IMR-90 (cell line): ENCODE measurements around the gene ZNF594. TPM values are rescaled to one million over a fixed set of nuclear protein-coding genes. Genes with fewer than 3 reads are reported as not detected.

Experiments
- ATAC-seq: fragments of 200-7000 bp; cut with Tn5 transposase; 2 replicates; pipeline ENCODE4 v1.9.1; 2020; ENCODE audit warnings: low read depth, mild to moderate bottlenecking, moderate library complexity
- BruUV-seq: library from RNA; stranded (reverse); fragments of 400-500 nt; replicated peaks from 2 replicates; lab custom pipeline; 2021; lab: Mats Ljungman, UMichigan
- CTCF ChIA-PET: fragments of 300-600 bp; formaldehyde crosslinking; extraction: SDS; loops from one replicate; lab custom pipeline; 2021; ENCODE audit warnings: antibody characterized with exemption; lab: Yijun Ruan, JAX
- POLR2A ChIA-PET: fragments of 300-600 bp; sonication (Branson Sonifier 250); formaldehyde crosslinking; loops from one replicate; lab custom pipeline; 2022; ENCODE audit warnings: antibody characterized with exemption; ENCODE audit not compliant: unreplicated experiment; lab: Charles Lee
- DNase-seq: peaks from one replicate; pipeline ENCODE4 v3.0.0; 2013
- H2AFZ ChIP-seq: replicated peaks from 2 replicates; pipeline ENCODE3; 2013; ENCODE audit warnings: low read length, mild to moderate bottlenecking; ENCODE audit not compliant: poor library complexity
- H2AK5ac ChIP-seq: 2 replicates; pipeline ENCODE4 v1.6.1; 2013; ENCODE audit warnings: low read depth, low read length, inconsistent platforms
- H2AK9ac ChIP-seq: replicated peaks from 2 replicates; pipeline ENCODE3; 2013; ENCODE audit warnings: mild to moderate bottlenecking, low read depth, low read length, moderate library complexity; ENCODE audit not compliant: poor library complexity
- H2BK120ac ChIP-seq: 2 replicates; pipeline ENCODE4 v1.6.1; 2013; ENCODE audit warnings: low read depth, low read length, inconsistent platforms
- H2BK15ac ChIP-seq: 3 replicates; pipeline ENCODE4 v1.6.1; 2013; ENCODE audit warnings: low read depth, low read length, inconsistent platforms
- H2BK20ac ChIP-seq: 2 replicates; pipeline ENCODE4 v1.6.1; 2013; ENCODE audit warnings: low read depth, mild to moderate bottlenecking, inconsistent platforms, low read length, moderate library complexity
- H2BK5ac ChIP-seq: 2 replicates; pipeline ENCODE4 v1.6.1; 2013; ENCODE audit warnings: mild to moderate bottlenecking, low read depth, low read length, inconsistent platforms; ENCODE audit not compliant: poor library complexity, severe bottlenecking
- H3K14ac ChIP-seq: replicated peaks from 2 replicates; pipeline ENCODE4 v1.6.1; 2013; ENCODE audit warnings: low read depth, low read length, inconsistent platforms
- H3K18ac ChIP-seq: 2 replicates; pipeline ENCODE4 v1.6.1; 2013; ENCODE audit warnings: low read depth, low read length, control low read depth
- H3K23ac ChIP-seq: 2 replicates; pipeline ENCODE4 v1.6.1; 2013; ENCODE audit warnings: low read depth, low read length, inconsistent platforms
- H3K27ac ChIP-seq: 2 replicates; pipeline ENCODE4 v1.5.1; 2013; ENCODE audit warnings: mild to moderate bottlenecking, control low read depth, low read length; ENCODE audit not compliant: insufficient read depth
- H3K27me3 ChIP-seq: 2 replicates; pipeline ENCODE4 v1.6.1; 2013; ENCODE audit warnings: low read length; ENCODE audit not compliant: control insufficient read depth, insufficient read depth
- H3K36me3 ChIP-seq: 2 replicates; pipeline ENCODE4 v1.6.1; 2013; ENCODE audit warnings: low read length, mixed read lengths; ENCODE audit not compliant: control insufficient read depth, insufficient read depth
- H3K4ac ChIP-seq: 2 replicates; pipeline ENCODE4 v1.6.1; 2013; ENCODE audit warnings: low read depth, low read length, inconsistent platforms
- H3K4me1 ChIP-seq: 2 replicates; pipeline ENCODE4 v1.6.1; 2013; ENCODE audit warnings: low read length, mixed read lengths; ENCODE audit not compliant: control insufficient read depth, insufficient read depth
- H3K4me2 ChIP-seq: 2 replicates; pipeline ENCODE4 v1.6.1; 2013; ENCODE audit warnings: low read depth, mild to moderate bottlenecking, control low read depth, low read length, moderate library complexity
- H3K4me3 ChIP-seq: 2 replicates; pipeline ENCODE4 v1.5.1; 2013; ENCODE audit warnings: low read depth, mild to moderate bottlenecking, control low read depth, low read length, moderate library complexity; ENCODE audit not compliant: insufficient read depth
- H3K56ac ChIP-seq: 2 replicates; pipeline ENCODE4 v1.6.1; 2013; ENCODE audit warnings: low read length, inconsistent platforms; ENCODE audit not compliant: insufficient read depth; ENCODE audit errors: extremely low read depth
- H3K79me1 ChIP-seq, 2 experiments: 2 replicates each; pipeline ENCODE4 v1.6.1; 2013; ENCODE audit warnings: low read length in 2 of 2, inconsistent platforms in 1 of 2, low read depth in 1 of 2
- H3K9ac ChIP-seq: 2 replicates; pipeline ENCODE4 v1.6.1; 2013; ENCODE audit warnings: low read depth, low read length, control low read depth
- H3K9me1 ChIP-seq: 2 replicates; pipeline ENCODE4 v1.6.1; 2013; ENCODE audit warnings: low read length, inconsistent platforms; ENCODE audit not compliant: insufficient read depth
- H3K9me3 ChIP-seq: 2 replicates; pipeline ENCODE4 v1.6.1; 2013; ENCODE audit warnings: low read length; ENCODE audit not compliant: control insufficient read depth, insufficient read depth
- H4K20me1 ChIP-seq: 2 replicates; pipeline ENCODE4 v1.6.1; 2013; ENCODE audit warnings: low read length, inconsistent platforms; ENCODE audit not compliant: insufficient read depth
- H4K5ac ChIP-seq: 2 replicates; pipeline ENCODE4 v1.6.1; 2013; ENCODE audit warnings: mild to moderate bottlenecking, low read depth, low read length, control low read depth
- H4K8ac ChIP-seq, 2 experiments: 2 replicates each; pipeline ENCODE4 v1.6.1; 2013; ENCODE audit warnings: low read depth in 2 of 2, low read length in 2 of 2, control low read depth in 1 of 2, inconsistent platforms in 1 of 2
- H4K91ac ChIP-seq: 2 replicates; pipeline ENCODE4 v1.6.1; 2013; ENCODE audit warnings: low read depth, low read length, inconsistent platforms; ENCODE audit not compliant: insufficient read depth
- CEBPB ChIP-seq: IDR thresholded peaks from 2 replicates; pipeline ENCODE4 v1.6.1; 2012; ENCODE audit warnings: low read depth, low read length, improper control_type of control experiment
- ELK1 ChIP-seq: fragments of 150-350 bp; IDR thresholded peaks from 2 replicates; pipeline ENCODE4 v1.6.1; 2016; ENCODE audit warnings: low read depth, mild to moderate bottlenecking, low read length, moderate library complexity, borderline replicate concordance
- MXI1 ChIP-seq: IDR thresholded peaks from 2 replicates; pipeline ENCODE4 v1.6.1; 2012; ENCODE audit warnings: low read depth, mild to moderate bottlenecking, low read length, moderate library complexity, borderline replicate concordance
- POLR2A ChIP-seq: IDR thresholded peaks from 2 replicates; pipeline ENCODE4 v1.6.1; 2012; ENCODE audit warnings: mild to moderate bottlenecking, low read depth, low read length
- RAD21 ChIP-seq: IDR thresholded peaks from 2 replicates; pipeline ENCODE4 v1.6.1; 2012; ENCODE audit warnings: low read length, improper control_type of control experiment
- RCOR1 ChIP-seq: IDR thresholded peaks from 2 replicates; pipeline ENCODE4 v1.6.1; 2012; ENCODE audit warnings: mild to moderate bottlenecking, low read length, improper control_type of control experiment; ENCODE audit not compliant: insufficient replicate concordance
- SMC3 ChIP-seq: fragments of 150-350 bp; IDR thresholded peaks from 2 replicates; pipeline ENCODE4 v1.6.1; 2016; ENCODE audit warnings: low read depth, mild to moderate bottlenecking, antibody characterized with exemption, low read length, moderate library complexity
- WGBS, 2 experiments: methylation state at CpG; one replicate each; pipeline versions ENCODE4 v1.1.5 to v1.1.7; 2013; ENCODE audit warnings: missing lambda C conversion rate in 2 of 2; ENCODE audit not compliant: insufficient read length in 1 of 2; ENCODE audit errors: extremely low coverage in 2 of 2; 5-methylcytosine and 5-hydroxymethylcytosine counted together
- dilution Hi-C: fragments of 300-500 bp; cut with HindIII; formaldehyde crosslinking; loops from one replicate; pipeline ENCODE4 v1.14.3; 2018; ENCODE audit warnings: low sequenced_read_pairs; ENCODE audit not compliant: unreplicated experiment
- in situ Hi-C: fragments of 300-500 bp; cut with MboI; formaldehyde crosslinking; loops from 3 replicates; pipeline ENCODE4 v1.14.3; 2019; ENCODE audit warnings: low sequenced_read_pairs, inconsistent platforms, mixed read lengths
- intact Hi-C: fragments of 100-400 bp; cut with micrococcal nuclease; formaldehyde crosslinking; loops from 2 replicates; pipeline ENCODE4 v1.10.0; 2022
- polyA plus RNA-seq, 3 experiments: library from polyadenylated mRNA; depleted of rRNA; stranded (reverse); fragments of >200 nt; gene quantifications; 2 replicates each; pipeline ENCODE4 v1.2.3, GENCODE V29; 2012; ENCODE audit warnings: low replicate concordance in 1 of 3
- total RNA-seq: library from RNA; depleted of rRNA; stranded (reverse); fragments of >200 nt; gene quantifications from 2 replicates; pipeline ENCODE4 v1.2.3, GENCODE V29; 2012

Gene ZNF594
- total and polyA plus RNA-seq, 2 of the 4 experiments (the other 2 are of a cell fraction): 2.5 to 7.2 TPM

GRCh38 chr17:5238333-5238732 is 46.7 kb upstream of the ZNF594 start:
- H3K9me1 ChIP-seq: no peaks in the 10 kb centered on the region

More at GRCh38 chr17:5238333-5238732, 46.7 kb upstream of the ZNF594 start:
- no peak overlapping the region for H4K5ac ChIP-seq
- H3K4me2 ChIP-seq: no peak overlapping the region
- H3K14ac ChIP-seq: no peak overlapping the region
- no peaks in the 10 kb centered on the region for H4K20me1 ChIP-seq
- H2BK15ac ChIP-seq: no peak overlapping the region
- H3K23ac ChIP-seq: no peak overlapping the region
- DNase-seq (no peak), ATAC-seq (no peak)
- TF ChIP-seq SMC3: no peak
- TF ChIP-seq MXI1: no peak
- no peak for TF ChIP-seq RAD21
- no peak for TF ChIP-seq RCOR1
- no peak for TF ChIP-seq ELK1
- no peak for TF ChIP-seq POLR2A
- no peak for TF ChIP-seq CEBPB
- no peak overlapping the region for H3K18ac ChIP-seq
- H3K27me3 ChIP-seq: peaks cover 2% of the 10 kb centered on the region; the same call in 1 of the 2 replicates
- no peak overlapping the region for H4K91ac ChIP-seq
- H4K8ac ChIP-seq: no peak overlapping the region
- POLR2A ChIA-PET: no interaction called here
- H3K27ac ChIP-seq: no peak overlapping the region
- H2AFZ ChIP-seq: no peak overlapping the region
- no peaks in the 10 kb centered on the region for H3K4me1 ChIP-seq
- H2BK120ac ChIP-seq: no peak overlapping the region
- CTCF ChIA-PET: no interaction called here
- H2AK9ac ChIP-seq: no peak overlapping the region
- dilution Hi-C loops: no loop called here
- in situ Hi-C loops: loop anchor here (25.0 kb wide), 1 partner anchor 1199 kb away; the partner anchor contains the start of genes AIPL1 and PIMREG
- H3K9me3 ChIP-seq: no peaks in the 10 kb centered on the region
- intact Hi-C loops: no loop called here
- no TSS peak for BruUV-seq
- no peak overlapping the region for H3K9ac ChIP-seq
- no peak overlapping the region for H2BK5ac ChIP-seq
- WGBS, 2 experiments: no CpG with 5 or more reads among the region's 4 CpGs
- no peak overlapping the region for H3K4me3 ChIP-seq
- H3K36me3 ChIP-seq: no peaks in the 10 kb centered on the region
- H2BK20ac ChIP-seq: no peak overlapping the region
- H3K79me1 ChIP-seq: no peaks in the 10 kb centered on the region
- no peak overlapping the region for H3K56ac ChIP-seq
- H3K4ac ChIP-seq: no peak overlapping the region
- H2AK5ac ChIP-seq: no peak overlapping the region
